BJ (cell line): Measurements from ENCODE around the gene FAM181A. TPM values are rescaled to one million over a fixed set of nuclear protein-coding genes. Genes with fewer than 3 reads are reported as not detected.

ENCODE experiments used
- CTCF ChIA-PET: fragments of 350-600 bp; formaldehyde crosslinking; extraction: SDS; loops from one replicate; lab custom pipeline; 2021; ENCODE audit warnings: antibody characterized with exemption, inconsistent platforms; lab: Yijun Ruan, JAX
- POLR2A ChIA-PET: fragments of 300-600 bp; sonication (Branson Sonifier 250); formaldehyde crosslinking; extraction: SDS; loops from one replicate; lab custom pipeline; 2021; ENCODE audit warnings: antibody characterized with exemption; lab: Charles Lee
- DNase-seq: peaks from one replicate; pipeline ENCODE4 v3.0.0-alpha.2; 2011; ENCODE audit warnings: low read depth
- H3K27me3 ChIP-seq: 2 replicates; pipeline ENCODE4 v1.6.0; 2011; ENCODE audit warnings: low read length; ENCODE audit not compliant: control insufficient read depth, insufficient read depth
- H3K36me3 ChIP-seq: 2 replicates; pipeline ENCODE4 v1.5.1; 2011; ENCODE audit warnings: low read length; ENCODE audit not compliant: control insufficient read depth, insufficient read depth
- H3K4me3 ChIP-seq: 2 replicates; pipeline ENCODE4 v1.5.1; 2011; ENCODE audit warnings: low read depth, mild to moderate bottlenecking, control low read depth, low read length
- CTCF ChIP-seq: IDR thresholded peaks from 2 replicates; pipeline ENCODE4 v1.5.1; 2011; ENCODE audit warnings: low read depth, mild to moderate bottlenecking, control low read depth, inconsistent platforms, low read length, moderate library complexity; ENCODE audit not compliant: insufficient read depth
- polyA plus RNA-seq: library from polyadenylated mRNA; depleted of rRNA; stranded (reverse); fragments of >200 nt; gene quantifications from 2 replicates; pipeline ENCODE4 v1.2.3, GENCODE V29; 2011

Gene FAM181A
- polyA plus RNA-seq, 1 experiment, result not detected

GRCh38 chr14:93941293-93941910 lies 14.3 kb downstream of the FAM181A start:
- peak; percentile 52 for DNase-seq
- Histone ChIP-seq H3K4me3 (no peak overlapping the region), H3K27me3 (peaks cover 11% of the 10 kb centered on the region), H3K36me3 (no peaks in the 10 kb centered on the region)
- CTCF ChIA-PET, result interaction anchor here (0.5 to 16.0 kb wide), 12 partner anchors 11 to 239 kb away, joined by 3 to 387 read pairs (median 6); partner anchors contain the start of gene CCDC197
- POLR2A ChIA-PET, result no interaction called here
- no peak for TF ChIP-seq CTCF

- DNase-seq, result no peak
- H3K27me3 ChIP-seq, result peaks cover 10% of the 10 kb centered on the region
- POLR2A ChIA-PET, result no interaction called here
- no peaks in the 10 kb centered on the region for H3K36me3 ChIP-seq
- no peak for TF ChIP-seq CTCF
- CTCF ChIA-PET, result interaction anchor here (1.9 to 16.0 kb wide), 3 partner anchors 27 to 194 kb away, joined by 5 to 387 read pairs (median 5); partner anchors contain the start of gene CCDC197
- no peak overlapping the region for H3K4me3 ChIP-seq
Observed at GRCh38 chr14:93943052-93943451, 15.9 kb downstream of the FAM181A start.

- DNase-seq, result no peak
- ChIA-PET POLR2A (no interaction called here), CTCF (interaction anchor here (2.1 to 16.0 kb wide), 2 partner anchors 27 to 56 kb away, joined by 5 to 387 read pairs; partner anchors contain the start of gene CCDC197)
- TF ChIP-seq CTCF, result no peak
- Histone ChIP-seq H3K4me3 (no peak overlapping the region), H3K36me3 (no peaks in the 10 kb centered on the region), H3K27me3 (peaks cover 6% of the 10 kb centered on the region)
Observed at GRCh38 chr14:93943930-93944329, 16.8 kb downstream of the FAM181A start.

- CTCF ChIA-PET, result interaction anchor here (1.1 to 16.0 kb wide), 4 partner anchors 8 to 91 kb away, joined by 3 to 387 read pairs (median 4); partner anchors contain the start of gene CCDC197
- DNase-seq, result no peak
Observed at GRCh38 chr14:93944348-93945069, 17.4 kb downstream of the FAM181A start.

More at GRCh38 chr14:93944348-93945069, 17.4 kb downstream of the FAM181A start:
- H3K27me3 ChIP-seq, result peaks cover 3% of the 10 kb centered on the region
- no peak for TF ChIP-seq CTCF
- H3K36me3 ChIP-seq, result no peaks in the 10 kb centered on the region
- H3K4me3 ChIP-seq, result no peak overlapping the region
- POLR2A ChIA-PET, result no interaction called here
